ENCODE measurements around the gene BABAM2.

The BABAM2 gene

DNA sequence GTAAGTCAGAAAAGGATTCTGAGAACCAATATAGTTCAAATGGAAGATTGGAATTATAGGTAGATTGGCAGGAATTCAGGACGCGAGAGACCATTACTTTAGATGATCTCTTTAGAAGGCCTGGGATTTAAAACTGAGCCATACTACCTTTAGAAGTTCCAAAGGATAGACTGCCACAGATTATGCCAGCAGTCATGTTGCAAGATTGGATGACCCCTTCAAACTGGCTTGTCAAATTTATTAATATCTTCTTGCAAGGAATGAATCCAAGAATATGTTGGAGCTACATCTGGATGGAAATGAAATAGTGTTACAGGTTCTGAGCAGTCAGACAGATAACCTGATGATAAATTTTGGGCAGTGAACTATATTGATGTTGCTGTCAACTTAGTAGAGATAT lies 22.0 kb downstream of the BABAM2 start:
- no peaks in the 10 kb centered on the region for H3K36me3 ChIP-seq (ENCODE audit: insufficient read depth, low read length)
- H3K27me3 ChIP-seq (ENCODE audit: control insufficient read depth, insufficient read depth, low read length), result no peaks in the 10 kb centered on the region
- H3K4me2 ChIP-seq (ENCODE audit: low read length), result no peak overlapping the region
- H3K4me1 ChIP-seq (ENCODE audit: control insufficient read depth, insufficient read depth, low read length), result peaks cover 10% of the 10 kb centered on the region
- H3K9ac ChIP-seq (ENCODE audit: low read depth, low read length), result no peak overlapping the region
- no peaks in the 10 kb centered on the region for H3K9me3 ChIP-seq (replicated peaks; ENCODE audit: low read length)
- H3K4me3 ChIP-seq (ENCODE audit: low read length), result no peak overlapping the region

GRCh38 chr2:27914041-27914804 lies 23.7 kb downstream of the BABAM2 start:
- Histone ChIP-seq H3K4me1 (ENCODE audit: control insufficient read depth, insufficient read depth, low read length) (peaks cover 10% of the 10 kb centered on the region), H3K4me3 (ENCODE audit: low read length) (no peak overlapping the region), H3K4me2 (ENCODE audit: low read length) (no peak overlapping the region), H3K9ac (ENCODE audit: low read depth, low read length) (no peak overlapping the region), H3K36me3 (ENCODE audit: insufficient read depth, low read length) (no peaks in the 10 kb centered on the region), H3K9me3 (replicated peaks; ENCODE audit: low read length) (no peaks in the 10 kb centered on the region), H3K27me3 (ENCODE audit: control insufficient read depth, insufficient read depth, low read length) (no peaks in the 10 kb centered on the region)

DNA sequence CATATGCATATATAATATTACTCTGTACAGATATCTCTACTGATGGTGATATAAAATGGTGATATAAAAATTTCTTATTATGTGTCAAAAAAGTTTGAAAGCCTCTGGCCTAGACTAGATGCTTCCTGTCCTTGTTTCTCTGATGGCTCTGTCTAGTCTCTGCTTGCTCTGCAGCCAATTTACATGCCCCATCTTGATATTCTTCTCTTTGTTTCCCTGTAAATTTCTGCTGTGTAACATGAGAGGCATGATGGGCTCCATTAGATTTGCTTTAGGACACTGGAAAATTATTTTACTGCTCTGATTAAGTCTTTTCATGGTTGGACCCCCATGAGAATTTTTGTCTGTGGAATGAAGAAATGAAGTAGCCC lies 24.3 kb downstream of the BABAM2 start:
- H3K9ac ChIP-seq (ENCODE audit: low read depth, low read length), result no peak overlapping the region
- no peak overlapping the region for H3K4me3 ChIP-seq (ENCODE audit: low read length)
- no peaks in the 10 kb centered on the region for H3K27me3 ChIP-seq (ENCODE audit: control insufficient read depth, insufficient read depth, low read length)
- H3K9me3 ChIP-seq (replicated peaks; ENCODE audit: low read length), result no peaks in the 10 kb centered on the region
- H3K4me2 ChIP-seq (ENCODE audit: low read length), result no peak overlapping the region
- peaks cover 11% of the 10 kb centered on the region for H3K4me1 ChIP-seq (ENCODE audit: control insufficient read depth, insufficient read depth, low read length)
- H3K36me3 ChIP-seq (ENCODE audit: insufficient read depth, low read length), result no peaks in the 10 kb centered on the region

DNA sequence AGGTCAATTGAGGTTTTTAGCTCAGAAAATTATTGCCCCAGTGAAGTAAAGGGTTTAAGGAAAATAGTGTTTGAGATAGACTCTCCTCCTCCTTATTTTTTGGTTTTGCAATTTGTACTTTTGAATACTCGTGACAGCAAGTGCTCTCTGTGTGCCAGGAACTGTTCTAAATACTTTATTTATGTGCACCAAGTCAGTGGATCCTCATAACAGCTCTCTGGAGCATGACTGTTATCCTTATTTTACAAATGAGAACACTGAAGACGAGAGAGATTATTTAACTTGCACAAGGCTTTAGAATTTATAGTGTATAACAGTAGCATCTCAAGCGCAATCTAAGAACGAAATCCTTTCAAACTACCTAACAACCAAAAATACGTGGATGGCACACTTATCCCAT lies 24.7 kb downstream of the BABAM2 start:
- H3K9me3 ChIP-seq (replicated peaks; ENCODE audit: low read length), result no peaks in the 10 kb centered on the region
- H3K4me1 ChIP-seq (ENCODE audit: control insufficient read depth, insufficient read depth, low read length), result peaks cover 15% of the 10 kb centered on the region
- peak overlapping the region; percentile 7 for H3K9ac ChIP-seq (ENCODE audit: low read depth, low read length)
- H3K4me3 ChIP-seq (ENCODE audit: low read length), result no peak overlapping the region
- no peak overlapping the region for H3K4me2 ChIP-seq (ENCODE audit: low read length)
- no peaks in the 10 kb centered on the region for H3K36me3 ChIP-seq (ENCODE audit: insufficient read depth, low read length)
- no peaks in the 10 kb centered on the region for H3K27me3 ChIP-seq (ENCODE audit: control insufficient read depth, insufficient read depth, low read length)

- no peaks in the 10 kb centered on the region for H3K9me3 ChIP-seq (replicated peaks; ENCODE audit: low read length)
- no peak overlapping the region for H3K4me2 ChIP-seq (ENCODE audit: low read length)
- no peaks in the 10 kb centered on the region for H3K27me3 ChIP-seq (ENCODE audit: control insufficient read depth, insufficient read depth, low read length)
- peak overlapping the region; percentile 7 for H3K9ac ChIP-seq (ENCODE audit: low read depth, low read length)
- peaks cover 22% of the 10 kb centered on the region for H3K4me1 ChIP-seq (ENCODE audit: control insufficient read depth, insufficient read depth, low read length)
- no peaks in the 10 kb centered on the region for H3K36me3 ChIP-seq (ENCODE audit: insufficient read depth, low read length)
- H3K4me3 ChIP-seq (ENCODE audit: low read length), result no peak overlapping the region
Measured at GRCh38 chr2:27915874-27916273, 25.3 kb downstream of the BABAM2 start.

DNA sequence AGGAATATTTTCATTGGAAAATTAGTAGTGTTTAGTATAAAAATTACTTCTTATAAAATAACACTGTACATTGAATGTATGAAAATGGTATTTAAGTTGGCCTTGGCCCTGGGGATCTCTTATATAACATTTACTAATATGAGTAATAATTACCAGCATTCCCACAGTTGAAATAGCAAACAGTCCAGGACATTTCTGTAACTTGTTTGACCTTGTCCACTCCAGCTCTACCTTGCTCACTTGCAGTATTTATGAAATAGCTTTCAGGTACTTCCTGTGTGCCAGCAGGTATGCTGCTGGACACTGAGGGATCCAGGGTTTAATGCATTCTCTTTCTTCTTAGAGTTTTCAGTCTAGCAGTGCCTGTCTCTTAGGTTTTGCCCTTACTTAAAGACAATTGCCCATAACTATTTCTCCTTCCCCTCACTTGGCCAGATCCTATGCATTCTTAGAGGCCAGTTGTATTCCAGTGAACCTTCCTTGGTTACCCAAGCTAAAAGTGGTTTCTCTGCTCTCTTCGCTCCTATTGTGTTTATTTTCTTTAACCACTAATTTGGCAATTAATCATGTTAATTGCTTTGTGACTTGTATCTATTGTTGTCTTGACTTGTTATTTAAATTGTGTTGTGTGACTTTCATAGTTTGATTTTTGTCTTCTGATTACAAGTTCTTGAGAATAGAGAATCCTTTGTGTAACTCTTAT lies 25.9 kb downstream of the BABAM2 start:
- Histone ChIP-seq H3K36me3 (ENCODE audit: insufficient read depth, low read length) (no peaks in the 10 kb centered on the region), H3K9me3 (replicated peaks; ENCODE audit: low read length) (no peaks in the 10 kb centered on the region), H3K4me3 (ENCODE audit: low read length) (no peak overlapping the region), H3K4me2 (ENCODE audit: low read length) (no peak overlapping the region), H3K27me3 (ENCODE audit: control insufficient read depth, insufficient read depth, low read length) (no peaks in the 10 kb centered on the region), H3K9ac (ENCODE audit: low read depth, low read length) (no peak overlapping the region), H3K4me1 (ENCODE audit: control insufficient read depth, insufficient read depth, low read length) (peaks cover 25% of the 10 kb centered on the region)

- no peaks in the 10 kb centered on the region for H3K27me3 ChIP-seq (ENCODE audit: control insufficient read depth, insufficient read depth, low read length)
- no peak overlapping the region for H3K4me3 ChIP-seq (ENCODE audit: low read length)
- peak overlapping the region; percentile 40 for H3K9ac ChIP-seq (ENCODE audit: low read depth, low read length)
- H3K36me3 ChIP-seq (ENCODE audit: insufficient read depth, low read length), result no peaks in the 10 kb centered on the region
- H3K9me3 ChIP-seq (replicated peaks; ENCODE audit: low read length), result no peaks in the 10 kb centered on the region
- no peak overlapping the region for H3K4me2 ChIP-seq (ENCODE audit: low read length)
- H3K4me1 ChIP-seq (ENCODE audit: control insufficient read depth, insufficient read depth, low read length), result peaks cover 25% of the 10 kb centered on the region
Measured at GRCh38 chr2:27920148-27920885, 29.8 kb downstream of the BABAM2 start.

DNA sequence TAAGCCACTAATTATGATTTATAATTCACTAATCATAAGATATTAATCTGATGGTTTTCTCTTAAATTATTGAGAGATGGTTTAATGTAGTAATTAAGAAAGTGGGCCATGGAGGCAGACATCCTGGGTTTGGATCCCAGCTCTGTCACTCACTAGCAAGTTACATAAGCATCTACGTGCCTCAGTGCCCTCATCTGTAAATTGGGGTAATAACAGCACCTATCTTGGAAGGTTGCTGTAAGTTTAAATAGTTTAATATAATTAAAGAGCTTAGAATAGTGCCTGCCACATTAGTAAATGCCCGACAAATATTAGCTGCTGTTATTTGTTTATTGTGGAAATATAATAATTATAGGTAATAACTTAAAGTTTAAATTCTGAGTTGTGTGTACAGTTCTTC lies 30.9 kb downstream of the BABAM2 start:
- Histone ChIP-seq H3K27me3 (ENCODE audit: control insufficient read depth, insufficient read depth, low read length) (no peaks in the 10 kb centered on the region), H3K4me1 (ENCODE audit: control insufficient read depth, insufficient read depth, low read length) (peaks cover 17% of the 10 kb centered on the region), H3K9ac (ENCODE audit: low read depth, low read length) (no peak overlapping the region), H3K9me3 (replicated peaks; ENCODE audit: low read length) (no peaks in the 10 kb centered on the region), H3K4me3 (ENCODE audit: low read length) (no peak overlapping the region), H3K4me2 (ENCODE audit: low read length) (no peak overlapping the region), H3K36me3 (ENCODE audit: insufficient read depth, low read length) (no peaks in the 10 kb centered on the region)

DNA sequence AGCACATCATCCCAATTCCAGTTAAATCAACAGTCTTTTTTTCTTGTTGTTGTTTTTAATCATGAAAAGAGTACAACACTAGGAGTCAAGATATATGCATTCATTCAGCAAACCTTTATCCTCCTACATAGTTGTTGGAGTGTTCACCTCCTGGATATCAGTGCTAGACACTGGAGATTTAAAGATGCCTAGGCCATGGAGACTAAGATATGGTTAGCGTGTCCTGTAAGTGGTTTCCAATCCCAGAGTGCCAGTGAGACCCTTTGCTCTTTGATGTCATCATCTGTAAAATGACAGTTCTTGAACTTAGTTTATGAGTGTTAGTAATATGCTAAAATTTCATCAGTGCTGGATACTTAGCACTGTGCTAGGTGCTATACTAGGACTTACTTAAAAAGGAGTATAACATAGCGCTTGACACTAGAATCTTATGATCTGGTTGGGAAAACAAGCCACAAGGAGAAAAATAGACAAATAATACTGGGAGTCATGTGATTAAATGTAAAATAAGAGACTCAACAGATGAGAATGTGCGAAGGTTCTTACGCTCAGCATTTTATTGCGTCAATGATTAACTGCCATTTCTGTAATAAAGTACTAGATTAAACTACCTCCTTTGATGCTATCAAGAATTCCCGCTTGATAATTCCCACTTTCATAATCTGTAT lies 31.5 kb downstream of the BABAM2 start:
- Histone ChIP-seq H3K36me3 (ENCODE audit: insufficient read depth, low read length) (no peaks in the 10 kb centered on the region), H3K9ac (ENCODE audit: low read depth, low read length) (no peak overlapping the region), H3K4me1 (ENCODE audit: control insufficient read depth, insufficient read depth, low read length) (peaks cover 14% of the 10 kb centered on the region), H3K9me3 (replicated peaks; ENCODE audit: low read length) (no peaks in the 10 kb centered on the region), H3K27me3 (ENCODE audit: control insufficient read depth, insufficient read depth, low read length) (no peaks in the 10 kb centered on the region), H3K4me3 (ENCODE audit: low read length) (no peak overlapping the region), H3K4me2 (ENCODE audit: low read length) (no peak overlapping the region)

- H3K27me3 ChIP-seq (ENCODE audit: control insufficient read depth, insufficient read depth, low read length), result no peaks in the 10 kb centered on the region
- H3K9ac ChIP-seq (ENCODE audit: low read depth, low read length), result no peak overlapping the region
Measured at GRCh38 chr2:27922842-27923241, 32.3 kb downstream of the BABAM2 start.

DNA sequence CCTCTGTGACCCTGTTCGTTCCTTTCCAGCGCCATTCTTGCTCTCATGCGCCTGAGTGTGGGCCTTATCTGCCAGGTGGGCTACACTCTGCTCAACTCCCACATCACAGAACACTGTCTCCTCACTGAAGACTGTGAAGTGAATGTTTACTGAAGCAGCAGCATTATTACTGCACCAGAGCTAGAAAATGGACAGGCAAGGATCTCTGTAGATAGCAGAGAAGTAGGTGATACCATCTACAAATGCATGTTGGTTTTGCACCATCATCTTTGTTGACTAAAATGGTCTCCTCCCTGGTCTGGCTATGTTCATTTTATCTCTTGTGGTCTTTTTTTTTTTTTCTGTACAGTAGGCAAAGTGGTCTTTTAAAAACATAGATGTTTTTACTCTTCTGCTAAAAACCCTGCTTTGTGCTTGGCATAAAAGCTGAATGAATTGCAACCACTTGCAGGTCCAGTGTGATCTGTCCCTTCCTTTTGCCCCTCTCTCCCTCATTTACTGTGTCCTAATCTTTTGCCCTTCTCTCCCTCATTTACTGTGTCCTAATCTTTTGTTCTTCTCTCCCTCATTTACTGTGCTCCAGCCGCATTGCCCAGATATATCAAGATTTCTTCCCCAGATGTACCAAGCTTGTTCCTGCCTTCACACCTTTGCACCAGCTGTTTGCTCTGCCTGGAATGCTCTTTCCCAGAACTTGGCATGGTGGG lies 35.4 kb downstream of the BABAM2 start:
- Histone ChIP-seq H3K9ac (ENCODE audit: low read depth, low read length) (no peak overlapping the region), H3K4me2 (ENCODE audit: low read length) (no peak overlapping the region), H3K27me3 (ENCODE audit: control insufficient read depth, insufficient read depth, low read length) (no peaks in the 10 kb centered on the region), H3K9me3 (replicated peaks; ENCODE audit: low read length) (no peaks in the 10 kb centered on the region), H3K36me3 (ENCODE audit: insufficient read depth, low read length) (no peaks in the 10 kb centered on the region), H3K4me3 (ENCODE audit: low read length) (no peak overlapping the region), H3K4me1 (ENCODE audit: control insufficient read depth, insufficient read depth, low read length) (peaks cover 3% of the 10 kb centered on the region)

More at GRCh38 chr2:27922842-27923241, 32.3 kb downstream of the BABAM2 start:
- no peak overlapping the region for H3K4me3 ChIP-seq (ENCODE audit: low read length)
- H3K36me3 ChIP-seq (ENCODE audit: insufficient read depth, low read length), result no peaks in the 10 kb centered on the region
- H3K4me2 ChIP-seq (ENCODE audit: low read length), result no peak overlapping the region
- H3K4me1 ChIP-seq (ENCODE audit: control insufficient read depth, insufficient read depth, low read length), result peaks cover 14% of the 10 kb centered on the region
- H3K9me3 ChIP-seq (replicated peaks; ENCODE audit: low read length), result no peaks in the 10 kb centered on the region
